Raji (cell line): Measurements from ENCODE around the gene DOC2A.

Experiments used
- POLR2A ChIP-seq: IDR thresholded peaks from 2 replicates; pipeline ENCODE4 v1.6.1; 2011; ENCODE audit warnings: low read depth, low read length, control low read depth; ENCODE audit not compliant: insufficient read depth

Gene DOC2A

DNA sequence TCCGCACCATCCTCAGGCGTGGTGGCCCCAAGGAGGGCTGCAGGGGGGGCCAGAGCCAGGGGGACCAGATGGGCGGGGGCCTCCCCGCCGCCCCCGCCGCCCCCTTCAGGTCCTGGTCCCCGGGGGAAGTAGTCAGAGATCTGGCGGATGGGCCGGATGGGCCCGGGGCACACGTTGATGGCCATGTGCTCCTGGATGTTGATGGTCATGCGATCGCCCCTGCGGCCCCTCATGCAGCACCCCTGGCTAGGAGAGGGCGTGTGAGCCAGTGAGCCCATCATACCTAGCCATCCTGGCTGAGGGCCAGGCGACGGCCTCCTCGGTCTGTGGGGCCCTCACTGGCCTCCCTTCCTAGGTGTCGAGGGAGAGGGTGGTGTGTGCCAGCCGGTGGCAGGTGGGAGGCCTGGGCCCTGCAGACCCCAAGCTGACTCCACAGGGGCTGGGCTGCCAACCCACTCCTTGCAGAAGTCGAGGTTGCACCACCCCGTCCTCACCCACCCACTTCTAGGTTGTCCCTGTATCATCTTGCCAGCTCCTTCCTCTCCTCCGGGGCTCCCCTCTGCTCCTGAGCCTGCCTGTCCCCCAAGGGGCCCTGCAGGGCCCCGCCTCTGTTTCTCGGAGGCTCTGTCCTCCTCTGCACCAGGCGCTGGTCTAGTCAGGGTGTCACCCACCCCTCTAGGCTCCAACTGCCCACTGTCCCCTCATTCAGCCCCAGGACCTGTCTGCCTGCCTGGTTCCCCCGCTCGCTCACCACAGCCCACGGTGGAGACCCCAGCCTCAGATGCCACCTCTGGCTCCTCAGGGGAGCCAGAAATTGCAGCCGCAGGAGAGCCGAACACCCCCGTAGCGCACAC lies 610 bp downstream of the DOC2A start:
- TF ChIP-seq POLR2A: no peak

DNA sequence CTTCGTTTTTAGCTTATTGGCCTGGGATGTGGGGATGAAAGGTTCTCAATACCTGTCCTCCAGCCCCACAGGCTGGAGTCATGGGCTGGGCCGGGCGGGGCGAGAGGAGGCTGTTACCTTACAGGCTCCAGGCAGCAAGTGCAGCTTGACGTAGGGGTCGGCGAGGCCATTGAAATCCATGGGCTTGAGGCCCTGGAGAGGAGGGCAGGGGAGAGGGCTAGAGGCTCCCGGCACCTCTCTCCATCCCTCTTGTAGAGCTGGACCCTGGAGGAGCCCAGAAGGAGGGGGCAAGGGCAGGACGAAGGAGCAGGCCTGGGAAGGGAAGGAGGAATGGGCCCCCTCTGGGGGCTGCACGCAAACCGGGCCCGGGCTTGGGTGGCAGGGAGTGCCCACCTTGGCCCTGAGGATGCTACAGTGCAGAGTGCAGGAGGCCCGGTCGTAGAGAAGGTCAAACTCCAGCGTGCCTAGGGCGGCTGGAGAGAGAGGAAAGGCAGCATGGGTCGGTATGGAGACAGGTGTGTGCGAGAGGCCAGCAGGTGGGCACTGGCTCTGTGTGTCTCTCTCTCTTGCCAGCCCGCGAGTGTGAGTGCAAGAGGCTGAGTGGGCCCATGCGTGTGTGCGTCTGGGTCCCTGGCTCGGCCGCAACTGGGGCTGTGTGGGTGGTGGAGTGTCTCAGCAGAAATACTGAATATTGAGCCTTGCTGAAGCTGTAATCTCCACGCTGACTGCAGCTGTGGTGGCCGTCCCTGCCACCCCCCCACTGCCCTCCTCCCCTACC lies 1.6 kb downstream of the DOC2A start:
- TF ChIP-seq POLR2A: no peak

DNA sequence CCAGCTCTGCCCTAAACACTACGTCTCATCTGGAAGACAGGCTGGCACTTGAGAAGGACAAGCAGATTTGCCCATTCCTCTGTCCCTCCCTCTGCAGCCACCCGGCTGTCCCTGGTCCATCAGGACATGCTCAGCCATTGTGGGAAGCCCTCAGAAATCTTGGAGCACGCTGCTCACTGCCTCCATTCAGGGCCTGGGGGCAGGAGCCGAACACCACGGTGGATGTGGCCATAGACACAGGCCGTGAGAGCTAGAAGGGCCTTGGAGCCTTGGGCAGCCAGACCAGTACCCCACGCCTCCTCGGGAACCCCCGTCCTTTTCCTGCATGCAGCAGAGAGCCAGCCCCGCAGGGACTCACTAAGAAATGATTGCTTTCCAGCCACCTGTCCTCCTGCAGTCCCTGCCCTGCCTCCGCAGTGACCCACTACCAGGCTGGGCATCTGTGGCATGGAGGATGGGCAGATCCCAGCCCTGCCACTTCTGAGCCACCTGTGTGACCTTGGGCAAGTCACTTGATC lies 3.4 kb downstream of the DOC2A start:
- no peak for TF ChIP-seq POLR2A

DNA sequence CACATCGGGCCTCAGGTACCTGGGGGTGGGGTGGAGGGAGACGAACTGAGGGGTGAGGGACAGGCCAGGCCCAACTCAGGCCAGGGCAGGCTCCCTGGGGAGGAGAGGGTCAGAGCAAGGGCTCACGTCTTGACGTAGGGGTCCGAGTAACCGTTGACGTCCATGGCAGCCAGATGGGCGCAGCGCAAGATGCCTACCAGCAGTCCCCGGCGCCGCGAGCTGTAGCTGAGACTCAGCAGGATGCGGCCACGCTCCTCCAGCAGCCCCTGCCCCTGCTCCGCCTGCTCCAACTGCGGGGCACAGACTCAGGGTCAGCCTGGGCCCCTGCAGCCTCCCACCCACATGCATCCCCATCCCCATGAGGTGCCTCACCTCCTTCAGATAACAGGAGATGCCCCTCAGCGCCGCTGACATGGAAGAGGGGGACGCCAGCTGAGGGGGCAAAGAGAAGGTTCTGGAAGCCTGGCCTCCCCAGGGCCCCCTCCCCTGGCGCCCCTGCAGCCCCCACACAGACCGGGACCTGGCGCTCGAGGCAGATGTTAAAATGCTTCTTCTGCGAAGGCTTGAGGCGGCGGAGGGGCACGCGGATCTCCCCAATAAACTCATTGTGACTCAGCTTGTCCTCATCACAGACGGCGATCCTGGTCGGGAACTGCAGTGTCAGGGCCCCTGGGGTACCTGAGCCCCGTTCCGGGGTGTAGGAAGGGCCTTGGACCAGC lies 4.0 kb downstream of the DOC2A start:
- TF ChIP-seq POLR2A: no peak

DNA sequence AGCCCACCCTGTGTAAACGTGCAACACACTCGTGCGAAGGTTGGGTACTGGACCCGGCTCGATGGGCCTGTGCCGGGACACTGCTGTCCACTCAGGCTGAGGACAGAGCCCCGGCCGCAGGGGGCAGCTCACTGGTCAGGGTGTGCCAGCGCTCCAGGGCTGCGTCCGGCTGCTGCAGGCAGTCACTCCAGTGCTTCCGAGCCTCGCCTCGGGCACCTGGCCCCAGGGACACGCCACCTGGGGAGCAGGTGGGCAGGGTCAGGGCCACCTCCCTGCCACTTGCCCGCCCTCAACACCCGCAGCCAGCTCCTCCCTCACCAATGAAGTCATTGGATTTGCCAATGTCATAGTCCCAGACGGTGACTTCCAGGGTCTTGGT lies 4.7 kb downstream of the DOC2A start:
- no peak for TF ChIP-seq POLR2A

DNA sequence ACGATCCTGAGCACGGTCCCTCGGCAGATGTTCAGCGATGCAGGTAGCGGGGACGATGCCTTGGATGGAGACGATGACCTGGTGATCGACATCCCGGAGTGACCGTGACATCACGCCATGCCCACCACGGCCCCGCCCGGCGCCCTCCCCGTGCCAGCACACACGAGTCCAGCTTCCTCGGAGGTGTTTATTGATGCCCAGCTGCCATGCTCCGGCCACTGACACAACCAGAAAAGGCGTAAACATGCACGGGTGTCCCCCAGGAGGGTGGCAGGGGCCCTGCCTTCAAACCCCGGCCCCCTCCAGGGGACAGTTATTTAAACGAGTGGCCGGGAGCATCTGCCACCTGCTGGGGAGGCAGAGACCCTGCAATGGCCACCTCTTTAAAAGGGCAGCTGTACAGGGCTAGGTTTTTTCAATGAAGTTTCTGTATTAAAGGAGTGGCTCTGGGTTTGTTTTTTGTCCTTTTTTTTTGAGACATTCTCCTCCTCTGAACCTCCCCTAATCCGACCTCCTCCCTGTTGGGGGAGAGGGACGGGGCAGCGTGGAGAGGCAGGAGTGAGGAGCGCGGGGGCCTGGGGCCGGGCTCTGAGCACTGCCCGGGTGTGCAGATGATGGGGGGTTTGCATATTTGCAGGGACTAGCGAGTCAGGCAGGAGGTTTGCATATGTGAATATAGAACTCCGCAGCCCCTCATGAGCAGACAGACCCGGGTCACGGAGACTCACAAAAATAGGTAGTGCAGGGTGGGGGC lies 5.3 kb downstream of the DOC2A start:
- TF ChIP-seq POLR2A: no peak

DNA sequence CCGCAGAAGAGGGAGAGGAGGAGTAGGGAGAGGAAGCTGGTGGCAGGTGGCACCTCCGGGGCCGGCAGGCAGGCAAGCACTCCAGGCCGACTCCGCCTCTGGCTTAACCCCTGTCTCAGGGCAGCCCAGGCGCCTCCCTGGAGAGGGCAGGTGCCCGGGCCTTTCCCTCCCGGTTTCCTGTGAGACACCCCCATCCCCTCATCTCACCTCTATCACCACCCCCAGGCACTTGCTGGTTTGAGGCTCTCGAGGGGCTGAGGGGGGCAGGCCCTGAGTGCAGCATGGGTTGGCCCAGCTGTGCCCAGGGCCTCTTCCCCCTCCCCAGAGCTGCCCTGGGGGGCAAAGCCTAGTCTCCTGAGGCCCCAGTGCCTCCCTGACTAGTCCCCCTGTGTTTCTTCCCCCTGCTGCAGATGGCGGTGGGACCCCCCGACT lies 6.0 kb downstream of the DOC2A start:
- TF ChIP-seq POLR2A: no peak

DNA sequence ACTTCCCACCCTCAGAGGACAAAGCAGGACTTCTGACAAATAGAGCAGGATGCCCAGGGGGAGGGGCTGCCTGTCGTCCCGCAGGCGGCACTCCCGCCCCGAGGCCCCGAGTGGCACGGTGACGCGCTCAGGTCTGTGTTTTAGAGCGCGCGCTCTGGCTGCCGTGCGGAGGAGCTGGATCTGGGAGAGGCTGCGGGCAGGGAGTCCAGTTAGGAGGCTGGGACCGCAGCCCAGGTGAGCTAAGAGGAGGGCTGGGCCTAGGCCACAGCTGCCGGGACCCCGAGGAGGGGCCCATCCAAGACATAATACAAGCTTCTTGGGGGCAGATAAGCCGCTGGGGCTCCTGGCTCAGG lies 6.4 kb downstream of the DOC2A start:
- no peak for TF ChIP-seq POLR2A

DNA sequence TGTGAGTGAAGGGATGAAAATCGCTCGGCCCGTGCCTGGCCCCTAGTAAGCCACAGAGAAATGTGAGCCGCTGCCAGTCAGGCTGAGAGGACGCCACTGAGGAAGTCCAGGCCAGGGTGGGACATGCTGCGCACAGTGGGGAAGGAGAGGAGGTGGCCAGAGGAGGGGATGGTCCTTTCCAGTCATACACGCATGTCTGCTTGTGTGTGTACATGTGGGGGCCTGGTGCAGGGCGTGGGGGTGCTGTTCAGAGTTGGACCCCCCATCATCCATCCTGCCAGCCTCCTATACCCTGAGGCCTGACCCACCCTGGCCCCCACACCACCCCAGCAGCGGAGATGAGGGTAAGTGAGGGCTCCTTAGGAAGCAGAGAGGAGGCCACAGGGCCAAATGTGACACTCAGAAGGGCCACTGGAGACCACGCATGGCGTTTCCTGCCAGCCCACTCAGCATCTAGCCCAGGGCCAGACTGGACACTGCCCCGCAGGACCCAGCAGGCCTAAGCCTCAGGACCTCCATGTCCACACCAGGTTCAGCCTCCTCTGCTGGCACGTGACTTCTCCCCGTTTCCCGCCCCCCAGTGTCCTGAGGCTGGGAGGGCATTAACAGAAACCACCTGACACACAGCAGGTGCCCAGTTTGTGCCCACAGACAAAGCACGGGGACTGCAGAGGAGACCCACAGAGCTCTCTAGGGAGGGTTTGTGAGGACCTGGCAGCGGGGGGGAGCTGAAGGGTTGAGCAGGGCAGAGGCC lies 7.0 kb downstream of the DOC2A start:
- no peak for TF ChIP-seq POLR2A

DNA sequence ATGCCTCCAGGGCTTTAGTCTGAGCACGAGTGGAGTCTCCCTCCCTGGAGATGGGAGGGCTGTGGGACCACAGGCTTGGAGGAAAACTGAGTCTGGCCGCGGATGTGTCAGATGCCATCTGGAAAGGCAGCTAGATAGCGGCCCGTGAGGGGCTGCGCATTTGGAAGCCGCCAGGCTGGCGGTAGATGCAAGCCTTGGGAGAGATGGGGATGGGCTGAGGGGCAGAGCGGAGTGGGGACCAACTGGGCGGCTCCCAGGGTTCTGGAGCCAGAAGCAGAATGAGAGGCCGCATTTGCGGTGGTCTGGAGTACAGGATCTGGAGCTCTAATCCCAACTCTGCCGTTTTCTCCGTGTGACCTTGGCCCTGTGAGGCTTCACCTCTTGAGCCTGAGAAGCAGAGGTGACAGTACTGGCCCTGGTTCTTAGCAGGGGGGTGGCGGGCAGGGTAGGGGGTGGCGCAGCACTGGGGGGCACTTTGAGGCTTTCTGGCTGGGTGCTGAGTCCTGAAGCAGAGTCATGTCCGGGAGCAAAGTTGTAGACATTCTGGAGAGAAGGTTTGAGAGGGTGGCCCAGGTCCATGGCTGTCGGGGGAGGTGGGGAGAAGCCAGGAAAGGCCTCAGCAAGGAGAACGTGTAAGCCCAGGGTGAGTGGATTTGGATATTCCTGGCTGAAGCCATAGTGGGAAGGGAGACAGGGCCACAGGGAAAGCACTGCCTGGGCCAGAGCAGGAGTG lies 8.0 kb downstream of the DOC2A start:
- TF ChIP-seq POLR2A: no peak

DNA sequence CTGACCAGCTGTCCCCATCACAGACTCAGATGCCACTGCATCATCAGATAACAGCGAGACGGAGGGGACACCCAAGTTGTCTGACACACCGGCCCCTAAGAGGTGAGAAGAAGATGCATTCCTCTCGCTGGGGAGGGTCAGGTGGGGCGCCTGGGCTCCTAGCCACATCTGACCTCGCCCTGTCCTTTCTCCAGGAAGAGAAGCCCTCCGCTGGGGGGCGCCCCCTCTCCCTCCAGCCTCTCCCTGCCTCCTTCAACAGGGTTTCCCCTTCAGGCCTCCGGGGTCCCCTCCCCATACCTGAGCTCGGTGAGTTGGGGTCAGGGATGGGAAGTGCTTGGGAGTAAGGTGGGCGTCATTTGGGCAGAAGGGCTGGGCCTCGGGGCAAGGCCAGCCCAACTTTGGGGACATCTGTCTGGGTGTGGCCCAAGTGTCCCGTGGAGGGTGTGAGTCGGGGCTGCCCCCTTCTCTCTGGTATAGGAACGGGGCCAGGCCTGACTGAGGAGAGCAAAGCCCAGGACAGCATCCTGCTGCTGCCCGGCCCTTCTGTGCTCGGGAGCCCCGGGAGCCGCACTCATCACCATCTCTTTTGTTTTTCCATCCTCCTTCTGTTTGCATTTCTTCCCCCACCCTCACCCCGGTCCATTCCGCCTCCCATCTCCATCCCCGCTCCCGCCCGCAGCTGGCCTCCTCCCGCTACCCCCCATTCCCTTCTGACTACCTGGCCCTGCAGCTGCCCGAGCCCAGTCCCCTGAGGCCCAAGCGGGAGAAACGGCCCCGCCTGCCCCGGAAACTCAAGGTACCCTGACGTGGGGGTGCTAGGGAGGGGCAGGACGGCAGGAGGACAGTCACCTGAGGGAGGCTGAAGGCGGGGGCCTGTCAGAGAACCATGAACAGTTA lies 9.8 kb downstream of the DOC2A start:
- no peak for TF ChIP-seq POLR2A

DNA sequence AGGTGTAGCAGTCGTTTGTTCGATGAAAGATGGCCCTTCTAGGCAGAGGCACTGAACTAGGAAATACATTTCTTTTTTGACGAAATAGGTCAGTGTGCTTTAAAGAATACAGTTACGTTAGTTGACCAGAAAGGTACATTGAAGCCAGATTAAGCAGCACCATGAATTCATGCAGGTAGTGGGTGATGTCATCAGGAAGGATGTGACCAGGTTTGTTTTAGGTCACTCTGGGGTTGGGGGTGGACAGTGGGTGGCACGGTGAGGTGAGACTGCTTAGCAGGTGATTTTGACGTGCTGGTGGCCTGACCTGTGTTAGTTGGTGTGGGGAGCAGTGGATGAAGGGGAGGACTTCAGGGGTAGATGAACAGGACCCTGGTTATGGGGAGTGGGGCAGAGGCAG lies 11.2 kb downstream of the DOC2A start:
- TF ChIP-seq POLR2A: no peak
